Left kidney (tissue), 8 donors: ENCODE measurements around the gene ZNF529. TPM values are rescaled to one million over a fixed set of nuclear protein-coding genes. Genes with fewer than 3 reads are reported as not detected.
A peak's percentile ranks its signal among the peaks of the same experiment; 100 is the strongest.
"Not testable (repeated sequence)": the region's sequence is repeated elsewhere in the genome, so short reads cannot be mapped to it uniquely, and the experiment has no call there.

Source experiments
- DNase-seq: peaks from one replicate; pipeline ENCODE4 v3.0.0-alpha.2; 2013
- long read RNA-seq, 8 donors: transcript quantifications; one replicate each; lab custom pipeline, GENCODE V29; 2026
- polyA plus RNA-seq: library from polyadenylated mRNA; unstranded; fragments of 120-200 nt; gene quantifications from one replicate; pipeline ENCODE4 v1.2.1, GENCODE V29; 2013; ENCODE audit not compliant: insufficient read length

The ZNF529 gene
- polyA plus RNA-seq = 35.0 TPM
- long read RNA-seq, donor 1, full-length matches to known transcripts = 3 of 46 reads
- long read RNA-seq, donor 1, partial matches to known transcripts = 43 of 46 reads
- long read RNA-seq, donor 1, other reads (novel, unspliced or antisense) = 0 of 46 reads
- long read RNA-seq, donor 2, full-length matches to known transcripts = 2 of 2 reads
- long read RNA-seq, donor 2, partial matches to known transcripts = 0 of 2 reads
- long read RNA-seq, donor 2, other reads (novel, unspliced or antisense) = 0 of 2 reads
- long read RNA-seq, donor 3, full-length matches to known transcripts = 1 of 1 reads
- long read RNA-seq, donor 3, partial matches to known transcripts = 0 of 1 reads
- long read RNA-seq, donor 3, other reads (novel, unspliced or antisense) = 0 of 1 reads
- long read RNA-seq, donor 4, partial matches to known transcripts = 0 of 1 reads
- long read RNA-seq, donor 4, other reads (novel, unspliced or antisense) = 0 of 1 reads
- long read RNA-seq, donor 5, full-length matches to known transcripts = 2 of 8 reads
- long read RNA-seq, donor 5, partial matches to known transcripts = 6 of 8 reads
- long read RNA-seq, donor 5, other reads (novel, unspliced or antisense) = 0 of 8 reads
- long read RNA-seq, donor 6, full-length matches to known transcripts = 1 of 16 reads
- long read RNA-seq, donor 6, partial matches to known transcripts = 15 of 16 reads
- long read RNA-seq, donor 6, other reads (novel, unspliced or antisense) = 0 of 16 reads
- long read RNA-seq, donor 7, partial matches to known transcripts = 6 of 6 reads
- long read RNA-seq, donor 7, other reads (novel, unspliced or antisense) = 0 of 6 reads
- long read RNA-seq, donor 8, full-length matches to known transcripts = 1 of 1 reads
- long read RNA-seq, donor 8, partial matches to known transcripts = 0 of 1 reads
- long read RNA-seq, donor 8, other reads (novel, unspliced or antisense) = 0 of 1 reads

- peak; percentile 96 for DNase-seq
Observed at GRCh38 chr19:36573020-36573894, at the start of gene ZNF529. Gene ZNF529, minus strand, starts transcription at chr19:36573292. Its CDS starts 946 bp downstream, at chr19:36572346.

GRCh38 chr19:36605877-36606478 is 32.9 kb upstream of the ZNF529 start:
- DNase-seq = no peak

- DNase-seq = peak; percentile 72
Observed at GRCh38 chr19:36605101-36605876, 32.2 kb upstream of the ZNF529 start, which contains the start of gene ZNF382. Gene ZNF382, plus strand, starts transcription at chr19:36605313. Its CDS starts 4,602 bp downstream, at chr19:36609915.

GRCh38 chr19:36604656-36605100 is 31.6 kb upstream of the ZNF529 start:
- DNase-seq = peak; percentile 28

- not testable (repeated sequence) for DNase-seq
Observed at GRCh38 chr19:36602681-36603080, 29.6 kb upstream of the ZNF529 start.

GRCh38 chr19:36579255-36579654 is 6.2 kb upstream of the ZNF529 start:
- DNase-seq = no peak

GRCh38 chr19:36577271-36577996 is 4.3 kb upstream of the ZNF529 start:
- no peak for DNase-seq

- DNase-seq = no peak
Observed at GRCh38 chr19:36574741-36575140, 1.6 kb upstream of the ZNF529 start.

- peak; percentile 31 for DNase-seq
Observed at GRCh38 chr19:36573895-36574720, 1.0 kb upstream of the ZNF529 start.

GRCh38 chr19:36572593-36573019 is 486 bp downstream of the ZNF529 start:
- no peak for DNase-seq

GRCh38 chr19:36564391-36564790 is 8.7 kb downstream of the ZNF529 start:
- no peak for DNase-seq

- no peak for DNase-seq
Observed at GRCh38 chr19:36547001-36547732, 25.9 kb downstream of the ZNF529 start.

GRCh38 chr19:36528921-36529518 is 44.1 kb downstream of the ZNF529 start:
- DNase-seq = no peak

GRCh38 chr19:36528194-36528920 is 44.7 kb downstream of the ZNF529 start, which contains the start of gene ZNF260:
Gene ZNF260, minus strand, starts transcription at chr19:36528271. Its CDS starts 13,033 bp downstream, at chr19:36515238.
- peak; percentile 97 for DNase-seq

- DNase-seq = no peak
Observed at GRCh38 chr19:36527873-36528193, 45.3 kb downstream of the ZNF529 start.

GRCh38 chr19:36527341-36527740 is 45.8 kb downstream of the ZNF529 start:
- peak; percentile 10 for DNase-seq

GRCh38 chr19:36526581-36526980 is 46.5 kb downstream of the ZNF529 start:
- no peak for DNase-seq
